GM21381 (cell line): ENCODE data around the gene PADI1.

Experiments
- ATAC-seq: cut with Tn5 transposase; IDR thresholded peaks from one replicate; pipeline ENCODE4 v1.9.1; 2021; ENCODE audit warnings: mild to moderate bottlenecking, moderate library complexity; ENCODE audit not compliant: unreplicated experiment

The PADI1 gene

DNA sequence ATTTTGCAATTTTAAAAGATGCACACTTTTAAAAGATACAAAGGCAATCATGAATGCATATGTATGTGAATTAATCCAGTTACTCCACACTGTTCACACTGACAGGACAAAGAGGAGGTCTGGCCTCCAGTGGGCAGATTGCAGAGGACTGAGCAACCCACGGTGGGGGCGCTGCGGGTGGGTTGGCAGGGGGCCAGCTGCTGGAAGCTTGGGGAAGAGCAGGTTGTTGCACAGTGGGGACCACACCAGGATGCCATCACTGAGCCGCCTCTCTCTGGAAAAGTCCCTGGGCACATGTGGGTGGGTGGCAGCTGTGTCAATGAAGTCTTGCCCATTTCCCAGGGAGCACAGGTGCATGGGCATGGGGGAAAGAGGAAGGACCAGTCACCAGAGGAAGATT is 90.4 kb downstream of the PADI1 start:
- ATAC-seq = no peak
